ENCODE results near the gene GPR78.

DNA sequence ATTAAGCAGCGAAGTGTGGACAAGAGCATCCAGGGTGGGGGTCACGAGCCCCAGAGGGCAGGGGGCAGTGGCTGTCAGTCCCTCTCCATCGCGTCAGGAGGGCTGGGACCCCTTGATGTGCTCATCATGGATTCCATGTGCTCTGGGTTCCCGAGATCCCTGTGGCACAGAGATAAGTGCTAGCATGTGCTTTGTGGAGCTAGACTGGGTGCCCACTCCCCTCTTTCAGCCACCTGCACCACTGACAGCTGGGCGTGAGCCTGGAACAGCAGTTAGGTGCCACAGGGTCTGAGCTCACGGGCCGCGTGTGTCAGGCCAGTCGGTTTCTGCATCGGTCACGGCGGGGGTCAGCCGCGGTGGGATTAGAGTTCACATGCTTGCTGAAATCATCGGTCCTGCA lies 36.6 kb downstream of the GPR78 start:
- TF ChIP-seq, protein P1, sequence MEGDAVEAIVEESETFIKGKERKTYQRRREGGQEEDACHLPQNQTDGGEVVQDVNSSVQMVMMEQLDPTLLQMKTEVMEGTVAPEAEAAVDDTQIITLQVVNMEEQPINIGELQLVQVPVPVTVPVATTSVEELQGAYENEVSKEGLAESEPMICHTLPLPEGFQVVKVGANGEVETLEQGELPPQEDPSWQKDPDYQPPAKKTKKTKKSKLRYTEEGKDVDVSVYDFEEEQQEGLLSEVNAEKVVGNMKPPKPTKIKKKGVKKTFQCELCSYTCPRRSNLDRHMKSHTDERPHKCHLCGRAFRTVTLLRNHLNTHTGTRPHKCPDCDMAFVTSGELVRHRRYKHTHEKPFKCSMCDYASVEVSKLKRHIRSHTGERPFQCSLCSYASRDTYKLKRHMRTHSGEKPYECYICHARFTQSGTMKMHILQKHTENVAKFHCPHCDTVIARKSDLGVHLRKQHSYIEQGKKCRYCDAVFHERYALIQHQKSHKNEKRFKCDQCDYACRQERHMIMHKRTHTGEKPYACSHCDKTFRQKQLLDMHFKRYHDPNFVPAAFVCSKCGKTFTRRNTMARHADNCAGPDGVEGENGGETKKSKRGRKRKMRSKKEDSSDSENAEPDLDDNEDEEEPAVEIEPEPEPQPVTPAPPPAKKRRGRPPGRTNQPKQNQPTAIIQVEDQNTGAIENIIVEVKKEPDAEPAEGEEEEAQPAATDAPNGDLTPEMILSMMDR (IDR thresholded peaks at IDR 0.05; ENCODE audit: low read depth, low read length), result no peak
- no peak for TF ChIP-seq EZH2phosphoT487 (IDR thresholded peaks at IDR 0.05; ENCODE audit: low read depth)
